ENCODE measurements around the gene TRIM6.

Gene TRIM6

GRCh38 chr11:5625281-5625680 lies 28.8 kb downstream of the TRIM6 start:
- TF ChIP-seq CTCF (IDR thresholded peaks at IDR 0.05): no peak

GRCh38 chr11:5626196-5626595 lies 29.8 kb downstream of the TRIM6 start:
- TF ChIP-seq CTCF (IDR thresholded peaks at IDR 0.05): no peak

GRCh38 chr11:5631417-5631816 lies 35.0 kb downstream of the TRIM6 start:
- no peak for TF ChIP-seq CTCF (IDR thresholded peaks at IDR 0.05)

GRCh38 chr11:5631969-5632635 lies 35.7 kb downstream of the TRIM6 start:
- TF ChIP-seq CTCF (IDR thresholded peaks at IDR 0.05): no peak

- no peak for TF ChIP-seq CTCF (IDR thresholded peaks at IDR 0.05)
Observed at GRCh38 chr11:5639953-5640352, 43.5 kb downstream of the TRIM6 start.

- no peak for TF ChIP-seq CTCF (IDR thresholded peaks at IDR 0.05)
Observed at GRCh38 chr11:5643585-5643984, 47.1 kb downstream of the TRIM6 start.

GRCh38 chr11:5646139-5646538 lies 49.7 kb downstream of the TRIM6 start:
- no peak for TF ChIP-seq CTCF (IDR thresholded peaks at IDR 0.05)

GRCh38 chr11:5655474-5655873 lies 59.0 kb downstream of the TRIM6 start:
- no peak for TF ChIP-seq CTCF (IDR thresholded peaks at IDR 0.05)

All from LNCAP (cell line).